ENCODE data around the gene USP46. TPM values are rescaled to one million over a fixed set of nuclear protein-coding genes. Genes with fewer than 3 reads are reported as not detected.

USP46 gene
- total and polyA plus RNA-seq, 2 of the 4 experiments (the other 2 are of a cell fraction), result 9.3 to 15.4 TPM

DNA sequence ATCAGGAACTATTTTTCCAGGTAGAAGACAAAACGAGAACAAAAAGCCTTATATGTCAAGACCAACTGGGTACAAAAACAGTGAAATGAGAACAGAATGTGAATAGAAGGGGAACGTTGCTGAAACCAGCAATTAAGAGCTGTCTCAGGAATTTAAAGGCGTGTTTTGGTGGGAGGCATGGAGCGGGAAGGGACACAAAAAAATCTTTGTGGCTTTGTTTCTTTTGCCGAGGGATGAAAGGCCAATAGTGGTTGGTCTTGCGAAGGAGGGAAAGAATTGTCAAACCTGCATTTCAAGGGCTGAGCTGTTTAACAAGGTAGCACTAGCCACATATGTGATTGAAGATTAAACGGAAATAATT is 103.8 kb downstream of the USP46 start:
- no peak overlapping the region; the same call in 1 of the 2 replicates for H2BK120ac ChIP-seq (ENCODE audit: low read depth, low read length)
- H3K18ac ChIP-seq (ENCODE audit: low read depth, low read length), result no peak overlapping the region
- no peak overlapping the region for H2AK9ac ChIP-seq (replicated peaks; ENCODE audit: low read depth, low read length, poor library complexity)
- no peak overlapping the region; a peak in 1 of 4 replicates for H4K8ac ChIP-seq (ENCODE audit: low read depth in 2 of 2, low read length in 2 of 2)
- H3K79me1 ChIP-seq (ENCODE audit: low read depth in 1 of 2, low read length in 2 of 2), result no peaks in the 10 kb centered on the region
- H3K14ac ChIP-seq (replicated peaks; ENCODE audit: low read depth, low read length), result no peak overlapping the region
- DNase-seq (no peak), ATAC-seq (ENCODE audit: low read depth) (no peak)
- intact Hi-C loops (cut with micrococcal nuclease) (no loop called here), dilution Hi-C loops (cut with HindIII; ENCODE audit: low sequenced_read_pairs, unreplicated experiment) (no loop called here), in situ Hi-C loops (cut with MboI; ENCODE audit: low sequenced_read_pairs) (no loop called here)
- no peak overlapping the region for H2AFZ ChIP-seq (replicated peaks; ENCODE audit: low read length, poor library complexity)
- no peaks in the 10 kb centered on the region for H3K9me3 ChIP-seq (ENCODE audit: control insufficient read depth, insufficient read depth, low read length)
- H3K4me2 ChIP-seq (ENCODE audit: low read depth, low read length), result no peak overlapping the region
- H3K9ac ChIP-seq (ENCODE audit: low read depth, low read length), result no peak overlapping the region
- no peaks in the 10 kb centered on the region for H3K36me3 ChIP-seq (ENCODE audit: control insufficient read depth, insufficient read depth, low read length)
- WGBS, 2 experiments (ENCODE audit: extremely low coverage in 2 of 2, insufficient read length in 1 of 2), result 67% methylated on average over 4 of the region's 7 CpGs; no CpG with 5 or more reads in 1 of the 2 experiments
- H2BK20ac ChIP-seq (ENCODE audit: low read depth, low read length), result no peak overlapping the region
- no peak overlapping the region for H2AK5ac ChIP-seq (ENCODE audit: low read depth, low read length)
- H3K4me3 ChIP-seq (ENCODE audit: insufficient read depth, low read depth, low read length), result no peak overlapping the region
- peaks cover 2% of the 10 kb centered on the region; the same call in 1 of the 2 replicates for H3K4me1 ChIP-seq (ENCODE audit: control insufficient read depth, insufficient read depth, low read length)
- H3K9me1 ChIP-seq (ENCODE audit: insufficient read depth, low read length), result 0 out of 2 replicates have a peak, but pooled peaks cover under 1% of the 10 kb centered on the region
- no peak overlapping the region; the same call in 1 of the 2 replicates for H4K91ac ChIP-seq (ENCODE audit: insufficient read depth, low read depth, low read length)
- BruUV-seq (replicated peaks), result no TSS peak
- CTCF ChIA-PET, result interaction anchor here (2.0 kb wide), 1 partner anchor 10 kb away, joined by 6 read pairs; no protein-coding TSS in a partner anchor
- H4K5ac ChIP-seq (ENCODE audit: low read depth, low read length), result no peak overlapping the region
- H2BK15ac ChIP-seq (ENCODE audit: low read depth, low read length), result no peak overlapping the region
- POLR2A ChIA-PET (ENCODE audit: unreplicated experiment), result no interaction called here
- no peaks in the 10 kb centered on the region for H4K20me1 ChIP-seq (ENCODE audit: insufficient read depth, low read length)
- no peak overlapping the region for H3K27ac ChIP-seq (ENCODE audit: insufficient read depth, low read length)
- H3K23ac ChIP-seq (ENCODE audit: low read depth, low read length), result no peak overlapping the region
- H2BK5ac ChIP-seq (ENCODE audit: low read depth, low read length, poor library complexity, severe bottlenecking), result no peak overlapping the region
- TF ChIP-seq MAZ (IDR thresholded peaks at IDR 0.05; ENCODE audit: borderline replicate concordance, low read depth, low read length), result no peak
- TF ChIP-seq POLR2A (IDR thresholded peaks at IDR 0.05; ENCODE audit: low read depth, low read length), result no peak
- H3K27me3 ChIP-seq (ENCODE audit: control insufficient read depth, insufficient read depth, low read length), result no peaks in the 10 kb centered on the region
- H3K4ac ChIP-seq (ENCODE audit: low read depth, low read length), result no peak overlapping the region
- no peak overlapping the region for H3K56ac ChIP-seq (ENCODE audit: extremely low read depth, insufficient read depth, low read length)
